Neural progenitor cell (in vitro differentiated cells): ENCODE results near the gene PPM1K. TPM values are rescaled to one million over a fixed set of nuclear protein-coding genes. Genes with fewer than 3 reads are reported as not detected.
A peak's percentile ranks its signal among the peaks of the same experiment; 100 is the strongest.

Experiments used
- DNase-seq: peaks from one replicate; pipeline ENCODE4 v3.0.0-alpha.2; 2016; ENCODE audit warnings: low spot score
- H2AFZ ChIP-seq: fragments of 200-600 bp; sonication (generic); replicated peaks from 2 replicates; pipeline ENCODE4 v1.6.1; 2016; ENCODE audit warnings: antibody characterized with exemption
- H3F3A ChIP-seq: fragments of 200-600 bp; sonication (generic); 2 replicates; pipeline ENCODE4 v1.6.1; 2016; ENCODE audit warnings: antibody characterized with exemption, low read depth
- H3K27ac ChIP-seq: fragments of 200-600 bp; sonication (generic); 2 replicates; pipeline ENCODE4 v1.5.1; 2016; ENCODE audit warnings: mild to moderate bottlenecking
- H3K27me3 ChIP-seq: fragments of 200-600 bp; sonication (generic); 2 replicates; pipeline ENCODE4 v1.6.1; 2016; ENCODE audit warnings: mild to moderate bottlenecking, moderate library complexity
- H3K36me3 ChIP-seq: fragments of 200-600 bp; sonication (generic); 2 replicates; pipeline ENCODE4 v1.5.1; 2016
- H3K4me1 ChIP-seq: fragments of 200-600 bp; sonication (generic); 2 replicates; pipeline ENCODE4 v1.6.1; 2016; ENCODE audit warnings: mixed run types
- H3K4me2 ChIP-seq: fragments of 200-600 bp; sonication (generic); 2 replicates; pipeline ENCODE4 v1.6.1; 2016
- H3K4me3 ChIP-seq: fragments of 200-600 bp; sonication (generic); 2 replicates; pipeline ENCODE4 v1.5.1; 2016
- H3K79me2 ChIP-seq: fragments of 200-600 bp; sonication (generic); 2 replicates; pipeline ENCODE4 v1.6.1; 2016; ENCODE audit warnings: low read depth
- H3K9ac ChIP-seq: fragments of 200-600 bp; sonication (generic); 2 replicates; pipeline ENCODE4 v1.6.1; 2016
- H3K9me3 ChIP-seq: fragments of 200-600 bp; sonication (generic); 2 replicates; pipeline ENCODE4 v1.5.1; 2016; ENCODE audit warnings: low read depth
- H4K20me1 ChIP-seq: fragments of 200-600 bp; sonication (generic); 2 replicates; pipeline ENCODE4 v1.6.1; 2016; ENCODE audit warnings: low read depth
- H3K27ac Mint-ChIP-seq: 3 replicates; pipeline ENCODE4 v1.8.0; 2021; ENCODE audit warnings: mixed read lengths
- H3K27me3 Mint-ChIP-seq: 2 replicates; pipeline ENCODE4 v1.8.0; 2022; ENCODE audit warnings: low read depth, mild to moderate bottlenecking, inconsistent platforms, moderate library complexity, mixed read lengths; ENCODE audit not compliant: insufficient read depth
- H3K36me3 Mint-ChIP-seq: 3 replicates; pipeline ENCODE4 v1.8.0; 2021; ENCODE audit warnings: mixed read lengths
- H3K4me1 Mint-ChIP-seq: 3 replicates; pipeline ENCODE4 v1.8.0; 2021; ENCODE audit warnings: mixed read lengths
- H3K4me3 Mint-ChIP-seq: 3 replicates; pipeline ENCODE4 v1.8.0; 2021; ENCODE audit warnings: mild to moderate bottlenecking, moderate library complexity, mixed read lengths
- H3K9me3 Mint-ChIP-seq: 3 replicates; pipeline ENCODE4 v1.8.0; 2020; ENCODE audit warnings: mixed read lengths
- EZH2 ChIP-seq: fragments of 200-600 bp; sonication (generic); IDR thresholded peaks from 2 replicates; pipeline ENCODE4 v1.6.1; 2017; ENCODE audit warnings: antibody characterized with exemption, mild to moderate bottlenecking, moderate library complexity
- EZH2phosphoT487 ChIP-seq: fragments of 200-600 bp; sonication (generic); IDR thresholded peaks from 2 replicates; pipeline ENCODE4 v1.6.1; 2017; ENCODE audit warnings: antibody characterized with exemption
- total RNA-seq: library from RNA; depleted of rRNA; stranded (reverse); fragments of >200 nt; gene quantifications from 2 replicates; pipeline ENCODE4 v1.2.3, GENCODE V29; 2015; ENCODE audit warnings: low replicate concordance
- TF ChIP-seq, protein P1 (sequence below): fragments of 200-600 bp; sonication (generic); IDR thresholded peaks from 2 replicates; pipeline ENCODE4 v1.5.1; 2017; ENCODE audit warnings: antibody characterized with exemption, mild to moderate bottlenecking

PPM1K gene
- total RNA-seq, 1 donor from 2014 or later, result 7.3 TPM

- Histone ChIP-seq H3K79me2 (no peaks in the 10 kb centered on the region), H3K4me3 (peak overlapping the region; percentile 63), H3K9me3 (no peaks in the 10 kb centered on the region), H3K27ac (peak overlapping the region; percentile 52), H3K36me3 (no peaks in the 10 kb centered on the region), H3K4me1 (peaks cover 7% of the 10 kb centered on the region), H4K20me1 (no peaks in the 10 kb centered on the region), H3F3A (peaks cover 30% of the 10 kb centered on the region), H2AFZ (peak overlapping the region; percentile 87), H3K9ac (peak overlapping the region; percentile 3), H3K4me2 (peak overlapping the region; percentile 76), H3K27me3 (peaks cover 27% of the 10 kb centered on the region)
- peak; percentile 81 for DNase-seq
- peak overlapping the region; percentile 99 for H3K4me3 Mint-ChIP-seq
- TF ChIP-seq EZH2phosphoT487 (no peak), EZH2 (peak; percentile 32)
- TF ChIP-seq, protein P1, sequence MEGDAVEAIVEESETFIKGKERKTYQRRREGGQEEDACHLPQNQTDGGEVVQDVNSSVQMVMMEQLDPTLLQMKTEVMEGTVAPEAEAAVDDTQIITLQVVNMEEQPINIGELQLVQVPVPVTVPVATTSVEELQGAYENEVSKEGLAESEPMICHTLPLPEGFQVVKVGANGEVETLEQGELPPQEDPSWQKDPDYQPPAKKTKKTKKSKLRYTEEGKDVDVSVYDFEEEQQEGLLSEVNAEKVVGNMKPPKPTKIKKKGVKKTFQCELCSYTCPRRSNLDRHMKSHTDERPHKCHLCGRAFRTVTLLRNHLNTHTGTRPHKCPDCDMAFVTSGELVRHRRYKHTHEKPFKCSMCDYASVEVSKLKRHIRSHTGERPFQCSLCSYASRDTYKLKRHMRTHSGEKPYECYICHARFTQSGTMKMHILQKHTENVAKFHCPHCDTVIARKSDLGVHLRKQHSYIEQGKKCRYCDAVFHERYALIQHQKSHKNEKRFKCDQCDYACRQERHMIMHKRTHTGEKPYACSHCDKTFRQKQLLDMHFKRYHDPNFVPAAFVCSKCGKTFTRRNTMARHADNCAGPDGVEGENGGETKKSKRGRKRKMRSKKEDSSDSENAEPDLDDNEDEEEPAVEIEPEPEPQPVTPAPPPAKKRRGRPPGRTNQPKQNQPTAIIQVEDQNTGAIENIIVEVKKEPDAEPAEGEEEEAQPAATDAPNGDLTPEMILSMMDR, result no peak
- peak overlapping the region; percentile 96 for H3K27ac Mint-ChIP-seq
- H3K36me3 Mint-ChIP-seq, result no peaks in the 10 kb centered on the region
- H3K27me3 Mint-ChIP-seq, result peaks cover 2% of the 10 kb centered on the region
- peaks cover 17% of the 10 kb centered on the region for H3K4me1 Mint-ChIP-seq
- H3K9me3 Mint-ChIP-seq, result no peaks in the 10 kb centered on the region
Observed at GRCh38 chr4:88283661-88284438, 511 bp downstream of the PPM1K start.

DNA sequence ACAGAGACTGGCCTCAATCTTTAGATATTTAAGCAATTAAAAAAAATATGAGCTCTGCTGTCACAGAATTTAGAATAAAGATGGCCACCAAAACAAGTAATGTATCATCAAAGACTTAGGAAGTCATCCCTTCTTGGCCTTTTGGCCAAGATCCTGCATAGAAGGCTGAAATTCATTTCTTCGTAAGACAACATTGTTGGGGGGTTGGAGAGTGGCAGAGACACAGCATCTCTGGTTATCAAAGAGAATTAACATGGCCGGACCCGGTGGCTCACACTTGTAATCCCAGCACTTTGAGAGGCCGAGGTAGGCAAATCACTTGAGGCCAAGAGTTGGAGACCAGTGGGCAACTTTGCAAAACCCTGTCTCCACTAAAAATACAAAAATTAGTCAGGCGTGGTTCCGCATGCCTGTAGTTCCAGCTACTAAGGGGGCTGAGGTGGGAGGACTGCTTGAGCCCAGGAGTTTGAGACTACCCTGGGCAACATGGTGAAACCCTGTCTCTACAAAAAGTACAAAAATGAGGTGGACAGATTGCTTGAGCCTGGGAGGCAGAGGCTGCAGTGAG lies 4.0 kb downstream of the PPM1K start:
- H3K4me1 ChIP-seq, result peaks cover 4% of the 10 kb centered on the region
- H2AFZ ChIP-seq, result no peak overlapping the region
- Mint-ChIP-seq H3K4me3 (no peak overlapping the region), H3K36me3 (peaks cover 10% of the 10 kb centered on the region), H3K27me3 (peaks cover 2% of the 10 kb centered on the region), H3K4me1 (peaks cover 19% of the 10 kb centered on the region), H3K9me3 (no peaks in the 10 kb centered on the region), H3K27ac (no peak overlapping the region)
- no peaks in the 10 kb centered on the region for H3K79me2 ChIP-seq
- H3K9ac ChIP-seq, result no peak overlapping the region
- DNase-seq, result no peak
- H4K20me1 ChIP-seq, result no peaks in the 10 kb centered on the region
- TF ChIP-seq EZH2, result no peak
- no peaks in the 10 kb centered on the region for H3K36me3 ChIP-seq
- H3K27ac ChIP-seq, result no peak overlapping the region
- peaks cover 26% of the 10 kb centered on the region for H3F3A ChIP-seq
- H3K27me3 ChIP-seq, result peaks cover 16% of the 10 kb centered on the region
- H3K9me3 ChIP-seq, result no peaks in the 10 kb centered on the region
- H3K4me2 ChIP-seq, result no peak overlapping the region
- H3K4me3 ChIP-seq, result no peak overlapping the region

- H3K27ac ChIP-seq, result no peak overlapping the region
- H3K27me3 Mint-ChIP-seq, result no peaks in the 10 kb centered on the region
- H3K9me3 ChIP-seq, result no peaks in the 10 kb centered on the region
- no peak for DNase-seq
- H3K36me3 ChIP-seq, result no peaks in the 10 kb centered on the region
- peaks cover 8% of the 10 kb centered on the region for H3K27me3 ChIP-seq
- no peak overlapping the region for H3K27ac Mint-ChIP-seq
- peaks cover 10% of the 10 kb centered on the region for H3K36me3 Mint-ChIP-seq
- H3K4me1 ChIP-seq, result no peaks in the 10 kb centered on the region
- TF ChIP-seq EZH2, result no peak
- no peak for TF ChIP-seq EZH2phosphoT487
- TF ChIP-seq, protein P1, result no peak
- H3K4me3 Mint-ChIP-seq, result no peak overlapping the region
- no peaks in the 10 kb centered on the region for H3K79me2 ChIP-seq
- no peaks in the 10 kb centered on the region for H4K20me1 ChIP-seq
- no peak overlapping the region for H3K4me2 ChIP-seq
- H3K9ac ChIP-seq, result no peak overlapping the region
- H3K4me3 ChIP-seq, result no peak overlapping the region
- H3K9me3 Mint-ChIP-seq, result no peaks in the 10 kb centered on the region
- H3F3A ChIP-seq, result peaks cover 4% of the 10 kb centered on the region
- H2AFZ ChIP-seq, result no peak overlapping the region
- peaks cover 9% of the 10 kb centered on the region for H3K4me1 Mint-ChIP-seq
Observed at GRCh38 chr4:88277711-88278225, 6.6 kb downstream of the PPM1K start.
